Kidney (tissue), 14 donors: Measurements from ENCODE around the gene DIAPH3. TPM values are rescaled to one million over a fixed set of nuclear protein-coding genes. Genes with fewer than 3 reads are reported as not detected.

Experiments used
- DNase-seq, 5 donors: peaks; one replicate each; pipeline ENCODE4 v3.0.0-alpha.2; 2013 to 2020
- FAIRE-seq: peaks from 2 replicates; lab custom pipeline; 2012; peaks lifted over from hg19 to GRCh38; lab: Jason Lieb, UNC
- H3K27ac ChIP-seq, 2 donors: one replicate each; pipeline ENCODE4 v1.7.0; 2013; ENCODE audit warnings: low read depth in 2 of 2, low read length in 2 of 2, inconsistent platforms in 1 of 2
- H3K27me3 ChIP-seq: one replicate; pipeline ENCODE4 v1.7.1; 2013; ENCODE audit warnings: low read length, inconsistent platforms; ENCODE audit not compliant: control insufficient read depth, insufficient read depth
- H3K36me3 ChIP-seq, 3 donors: one replicate each; pipeline versions ENCODE4 v1.7.0 to v1.7.1; 2013; ENCODE audit warnings: low read length in 3 of 3, control low read depth in 1 of 3, inconsistent platforms in 1 of 3; ENCODE audit not compliant: insufficient read depth in 3 of 3, control insufficient read depth in 2 of 3
- H3K4me1 ChIP-seq, 3 donors: one replicate each; pipeline versions ENCODE4 v1.7.0 to v1.7.1; 2013; ENCODE audit warnings: low read length in 3 of 3, inconsistent platforms in 1 of 3, low read depth in 1 of 3; ENCODE audit not compliant: control insufficient read depth in 2 of 3, insufficient read depth in 2 of 3
- H3K4me3 ChIP-seq, 3 donors: one replicate each; pipeline versions ENCODE4 v1.7.0 to v1.8.1; 2013; ENCODE audit warnings: low read length in 3 of 3, control low read depth in 1 of 3, inconsistent platforms in 1 of 3
- H3K9ac ChIP-seq, 3 donors: one replicate each; pipeline versions ENCODE4 v1.7.0 to v1.7.1; 2013; ENCODE audit warnings: low read length in 3 of 3, control low read depth in 1 of 3, inconsistent platforms in 1 of 3
- H3K9me3 ChIP-seq, 3 donors: one replicate each; pipeline versions ENCODE4 v1.7.0 to v1.7.1; 2013; ENCODE audit warnings: low read length in 3 of 3, control low read depth in 1 of 3, inconsistent platforms in 1 of 3; ENCODE audit not compliant: control insufficient read depth in 2 of 3, insufficient read depth in 1 of 3
- CTCF ChIP-seq: IDR thresholded peaks from 3 replicates; pipeline ENCODE4 v1.5.1; 2012; ENCODE audit warnings: mild to moderate bottlenecking, moderate library complexity, borderline replicate concordance; ENCODE audit not compliant: insufficient read depth; ENCODE audit errors: extremely low read depth
- intact Hi-C: fragments of 100-400 bp; cut with DNase I; formaldehyde crosslinking; loops from one replicate; pipeline ENCODE4 v1.11.1; 2022
- polyA plus RNA-seq: library from polyadenylated mRNA; stranded (reverse); fragments of 350-450 nt; fragmentation: Illumina TruSeq; extraction: RNeasy Lipid Tissue Mini Kit (QIAGEN cat#74804); gene quantifications from one replicate; pipeline ENCODE4 v1.2.3, GENCODE V29; 2014; ENCODE audit warnings: low read depth, low replicate concordance; ENCODE audit not compliant: insufficient read depth
- total RNA-seq: library from RNA; stranded (reverse); fragmentation: NEBNext Ultra II Directional; extraction: Animal tissue kit (Norgen Biotek cat#: 25700); gene quantifications from one replicate; pipeline ENCODE4 v1.2.1, GENCODE V29; 2021
- donor health status: control.
- donor health status: control.
- donor health status: control.
- donor health status: control.
- donor health status: control.
- donor health status: DM: yes; HTN: yes; CAD: no.
- donor health status: Normal renal cell carcinoma (clear cell type).

The DIAPH3 gene
- total and polyA plus RNA-seq, 2 donors from 2014 or later, result 2.0 to 2.7 TPM

DNA sequence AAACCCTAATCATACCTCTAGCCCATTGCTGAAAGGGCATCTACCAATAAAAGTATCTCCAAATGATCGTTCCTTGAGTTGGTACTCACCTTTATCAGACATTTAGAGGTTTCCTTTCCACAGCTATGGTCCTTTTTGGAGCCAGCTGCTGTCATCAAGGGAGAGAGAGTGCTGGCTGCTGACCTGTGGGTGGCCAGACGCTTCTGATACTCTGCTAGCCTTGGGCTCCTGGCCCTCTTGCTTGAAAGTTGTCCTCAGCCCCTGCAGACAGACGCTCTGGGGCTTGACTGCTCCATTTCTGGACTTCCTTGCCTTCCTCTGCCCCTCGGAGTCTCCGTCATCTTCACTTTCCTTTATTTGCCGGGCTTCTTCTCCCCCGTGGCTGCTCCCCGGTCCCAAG is 499.1 kb downstream of the DIAPH3 start:
- FAIRE-seq (no peak), DNase-seq (no peak)
- intact Hi-C loops, result no loop called here
- no peaks in the 10 kb centered on the region for H3K36me3 ChIP-seq
- H3K27ac ChIP-seq, result peak overlapping the region; percentile 45 to 61
- H3K27me3 ChIP-seq, result no peaks in the 10 kb centered on the region
- H3K4me3 ChIP-seq, result peak overlapping the region in 2 of 3 donors; percentile 20 to 42
- no peak overlapping the region for H3K9ac ChIP-seq
- no peaks in the 10 kb centered on the region for H3K9me3 ChIP-seq
- H3K4me1 ChIP-seq, result peaks cover 0 to 7% (median 4%) of the 10 kb centered on the region in 3 donors
- TF ChIP-seq CTCF, result no peak

DNA sequence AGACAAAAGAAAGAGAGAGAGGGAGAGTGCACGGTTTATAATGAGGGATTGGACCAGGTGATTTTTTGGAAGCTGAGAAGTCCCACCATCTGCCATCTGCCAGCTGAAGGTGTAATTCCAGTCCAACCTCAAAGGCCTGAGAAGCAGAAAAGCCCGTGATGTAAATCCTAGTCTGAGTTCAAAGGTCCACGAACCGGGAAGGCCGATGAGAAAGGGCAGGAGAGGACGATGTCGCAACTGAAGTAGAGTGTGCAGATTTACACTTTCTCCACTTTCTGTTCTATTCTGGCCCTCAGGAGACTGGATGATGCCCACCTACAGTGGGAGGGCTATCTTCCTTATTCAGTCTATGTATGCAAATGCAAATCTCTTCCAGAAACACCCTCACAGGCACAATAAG is 500.0 kb downstream of the DIAPH3 start:
- intact Hi-C loops, result no loop called here

GRCh38 chr13:59660582-59660981 is 503.1 kb downstream of the DIAPH3 start:
- Histone ChIP-seq H3K27ac (no peak overlapping the region), H3K36me3 (no peaks in the 10 kb centered on the region), H3K27me3 (no peaks in the 10 kb centered on the region), H3K9me3 (no peaks in the 10 kb centered on the region), H3K9ac (no peak overlapping the region), H3K4me1 (peaks cover 0 to 4% (median 0%) of the 10 kb centered on the region in 3 donors), H3K4me3 (no peak overlapping the region)
- no peak for TF ChIP-seq CTCF
- intact Hi-C loops, result no loop called here
- peak in 2 of 5 donors; percentile 39 to 51 for DNase-seq
- no peak for FAIRE-seq

More for the DNA sequence above, 500.0 kb downstream of the DIAPH3 start:
- TF ChIP-seq CTCF, result no peak
- no peaks in the 10 kb centered on the region for H3K36me3 ChIP-seq
- peak overlapping the region in 1 of 3 donors; percentile 42 for H3K4me3 ChIP-seq
- no peak overlapping the region for H3K27ac ChIP-seq
- DNase-seq, result no peak
- no peaks in the 10 kb centered on the region for H3K9me3 ChIP-seq
- no peaks in the 10 kb centered on the region for H3K27me3 ChIP-seq
- FAIRE-seq, result no peak
- H3K9ac ChIP-seq, result no peak overlapping the region
- peaks cover 0 to 7% (median 4%) of the 10 kb centered on the region in 3 donors for H3K4me1 ChIP-seq

GRCh38 chr13:59659981-59660380 is 503.7 kb downstream of the DIAPH3 start:
- FAIRE-seq, result no peak
- Histone ChIP-seq H3K27ac (no peak overlapping the region), H3K27me3 (no peaks in the 10 kb centered on the region), H3K4me3 (no peak overlapping the region), H3K9me3 (no peaks in the 10 kb centered on the region), H3K9ac (no peak overlapping the region), H3K36me3 (no peaks in the 10 kb centered on the region), H3K4me1 (peaks cover 0 to 4% (median 0%) of the 10 kb centered on the region in 3 donors)
- TF ChIP-seq CTCF, result no peak
- DNase-seq, result no peak
- intact Hi-C loops, result no loop called here
